Mesodermal cell (in vitro differentiated cells): ENCODE results near the gene CLCN3.
A peak's percentile ranks its signal among the peaks of the same experiment; 100 is the strongest.

Experiments
- H3K27ac ChIP-seq: 2 replicates; pipeline ENCODE4 v1.7.0; 2013; ENCODE audit warnings: mild to moderate bottlenecking, low read depth, low read length, moderate library complexity; ENCODE audit not compliant: severe bottlenecking
- H3K36me3 ChIP-seq: 2 replicates; pipeline ENCODE4 v1.7.1; 2013; ENCODE audit warnings: mild to moderate bottlenecking, low read length, moderate library complexity; ENCODE audit not compliant: control insufficient read depth, insufficient read depth
- H3K4me1 ChIP-seq: one replicate; pipeline ENCODE4 v1.7.1; 2013; ENCODE audit warnings: mild to moderate bottlenecking, low read length; ENCODE audit not compliant: insufficient read depth, control insufficient read depth, poor library complexity, severe bottlenecking
- H3K4me3 ChIP-seq: 2 replicates; pipeline ENCODE4 v1.7.0; 2013; ENCODE audit warnings: low read length, control low read depth, mild to moderate bottlenecking; ENCODE audit not compliant: insufficient read depth, poor library complexity, severe bottlenecking; ENCODE audit errors: extremely low read depth
- H3K9me3 ChIP-seq: 2 replicates; pipeline ENCODE4 v1.7.1; 2013; ENCODE audit warnings: mild to moderate bottlenecking, low read length, moderate library complexity; ENCODE audit not compliant: control insufficient read depth
- WGBS, 2 experiments: methylation state at CpG; one replicate each; pipeline ENCODE4 v1.1.5; 2013; ENCODE audit warnings: missing lambda C conversion rate in 2 of 2; ENCODE audit not compliant: insufficient coverage in 2 of 2; 5-methylcytosine and 5-hydroxymethylcytosine counted together

Gene CLCN3

DNA sequence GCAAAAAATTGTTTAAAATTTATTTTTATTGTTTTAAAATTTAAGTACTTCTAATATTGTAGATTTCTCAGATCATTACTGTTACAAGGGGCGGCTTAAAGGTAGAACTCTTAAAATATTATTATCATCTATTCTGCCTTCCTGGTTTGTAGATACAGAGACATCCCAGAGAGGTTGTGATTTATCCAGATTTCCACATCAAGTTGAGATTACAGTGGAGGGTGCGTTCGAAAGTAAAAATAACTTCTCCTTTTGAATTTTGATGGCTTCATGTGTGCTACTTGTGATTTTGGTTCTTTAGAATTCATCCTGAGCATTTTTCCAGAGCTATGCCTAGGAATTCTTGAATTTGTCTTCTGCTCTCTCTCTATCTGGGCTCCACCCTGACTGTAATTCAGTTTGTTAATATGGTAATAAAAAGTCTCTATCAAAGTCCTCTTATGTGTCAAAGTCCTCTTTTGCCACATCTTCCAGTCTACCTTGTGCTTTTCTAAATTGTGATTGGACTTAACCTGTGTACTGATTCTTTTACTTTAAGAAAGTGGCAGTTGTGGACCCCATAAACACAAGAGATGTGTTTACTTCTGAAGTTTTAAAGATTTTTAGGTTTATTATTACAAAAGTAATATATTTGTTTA lies 37.2 kb downstream of the CLCN3 start:
- Histone ChIP-seq H3K27ac (no peak overlapping the region), H3K9me3 (no peaks in the 10 kb centered on the region), H3K4me3 (no peak overlapping the region), H3K36me3 (peaks cover 3% of the 10 kb centered on the region), H3K4me1 (peaks cover 10% of the 10 kb centered on the region)
- WGBS, 2 experiments: no CpG with 5 or more reads among the region's 3 CpGs

DNA sequence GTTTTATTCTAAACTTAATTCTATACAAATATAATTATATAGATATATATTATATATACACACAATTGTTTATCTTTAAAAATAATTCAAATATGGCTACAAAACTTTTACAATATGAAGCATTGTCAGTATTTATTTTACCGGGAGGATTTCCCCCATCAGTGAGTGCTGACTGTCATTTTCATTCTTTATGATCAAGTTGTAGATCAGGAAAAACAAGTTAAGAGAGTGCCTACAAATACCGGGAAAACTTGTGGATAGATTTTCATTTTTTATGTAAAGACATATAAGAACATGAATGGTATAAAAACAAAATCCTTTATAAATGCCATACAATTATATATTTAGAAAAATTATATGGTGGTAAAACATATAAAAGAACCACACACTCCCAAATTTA lies 37.8 kb downstream of the CLCN3 start:
- Histone ChIP-seq H3K4me1 (peaks cover 10% of the 10 kb centered on the region), H3K9me3 (no peaks in the 10 kb centered on the region), H3K27ac (no peak overlapping the region), H3K4me3 (no peak overlapping the region), H3K36me3 (peaks cover 3% of the 10 kb centered on the region)
- 100% methylated on average over 1 of the region's 2 CpGs; no CpG with 5 or more reads in 1 of the 2 experiments for WGBS, 2 experiments

DNA sequence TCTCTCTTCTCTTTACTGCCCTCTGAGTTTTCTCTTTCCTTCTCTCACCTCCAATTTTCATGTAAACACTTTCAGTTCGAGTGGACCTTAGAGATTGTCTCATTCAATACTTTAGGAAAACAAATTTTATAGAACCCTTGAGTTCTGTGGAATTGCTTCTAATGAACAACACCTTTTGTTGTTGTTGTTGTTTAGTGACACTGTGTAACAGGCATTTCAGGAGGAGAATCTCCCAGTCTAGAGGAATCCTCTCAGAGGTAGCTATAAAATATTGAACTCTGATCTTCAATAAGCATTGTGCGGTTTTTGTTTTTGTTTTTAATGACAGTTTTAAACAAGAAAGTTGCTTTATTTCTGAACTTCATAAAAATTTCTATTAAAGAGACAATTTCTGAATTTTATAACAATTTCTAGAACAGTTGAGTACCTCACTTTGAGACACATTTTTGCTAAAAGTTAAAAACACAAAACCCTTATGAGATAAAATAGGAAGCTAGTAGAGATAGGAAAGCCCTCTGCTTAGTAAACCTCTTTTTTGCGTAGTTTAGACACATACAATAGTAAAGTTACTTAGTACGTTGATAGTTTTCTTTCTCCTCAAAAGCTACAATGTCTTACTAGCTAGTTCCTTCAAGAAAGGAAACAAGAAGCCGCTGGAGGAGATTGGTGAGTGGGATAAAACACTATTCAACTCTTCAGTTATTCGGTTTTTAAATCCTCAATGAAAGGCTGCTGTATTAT lies 38.8 kb downstream of the CLCN3 start:
- H3K4me3 ChIP-seq: peak overlapping the region; percentile 44

DNA sequence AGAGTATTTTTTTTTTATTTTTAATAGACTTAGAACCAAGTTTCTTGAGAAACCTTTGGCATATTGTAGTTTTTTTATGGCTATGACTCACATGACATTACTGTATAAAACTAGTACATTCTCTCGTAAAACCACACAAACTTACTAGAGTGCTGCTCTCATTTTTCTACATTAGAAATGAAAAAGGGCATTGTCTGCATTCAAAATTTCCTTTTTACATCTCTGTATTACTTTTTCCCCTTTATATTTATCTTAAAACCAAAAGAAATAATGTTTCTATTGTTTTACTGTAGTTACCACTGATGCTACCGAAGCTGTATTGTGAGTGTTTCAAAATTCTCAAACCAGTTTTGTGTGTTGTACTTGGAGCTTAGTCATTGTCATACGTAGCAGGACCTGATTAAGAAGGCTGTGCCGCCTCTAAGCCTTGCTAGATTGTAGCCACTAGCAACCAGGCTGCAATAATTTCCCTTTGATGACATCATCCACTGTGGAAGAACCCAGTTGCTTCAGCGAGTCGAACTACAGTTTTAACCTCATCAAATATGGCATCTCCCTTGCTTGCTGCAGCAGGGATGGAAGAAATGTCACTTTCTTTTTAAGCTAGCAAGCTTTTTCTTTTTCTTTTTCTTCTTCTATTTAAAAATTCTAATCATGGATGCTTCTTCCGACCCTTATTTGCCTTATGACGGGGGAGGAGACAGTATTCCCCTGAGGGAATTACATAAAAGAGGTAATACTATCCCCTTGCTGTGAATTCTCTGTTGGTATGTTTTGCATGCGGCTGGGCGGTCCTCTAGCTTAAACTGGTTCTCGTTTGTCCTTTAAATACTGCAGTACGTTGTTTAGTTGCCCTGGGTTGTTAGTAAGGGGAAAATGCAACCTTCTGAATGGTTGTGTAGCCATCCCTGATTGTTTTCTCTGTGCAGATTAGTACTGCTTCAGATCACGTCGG lies 39.6 kb downstream of the CLCN3 start:
- Histone ChIP-seq H3K4me1 (peaks cover 10% of the 10 kb centered on the region), H3K36me3 (peaks cover 3% of the 10 kb centered on the region), H3K4me3 (peak overlapping the region; percentile 44), H3K9me3 (no peaks in the 10 kb centered on the region), H3K27ac (peak overlapping the region; percentile 98)
- WGBS, 2 experiments: 0 to 13% methylated on average over 9 to 10 of the region's 14 CpGs

More for the DNA sequence above, 38.8 kb downstream of the CLCN3 start:
- peak overlapping the region; percentile 98 for H3K27ac ChIP-seq
- no peaks in the 10 kb centered on the region for H3K9me3 ChIP-seq
- WGBS, 2 experiments: no CpG with 5 or more reads among the region's 6 CpGs
- peaks cover 10% of the 10 kb centered on the region for H3K4me1 ChIP-seq
- H3K36me3 ChIP-seq: peaks cover 3% of the 10 kb centered on the region

DNA sequence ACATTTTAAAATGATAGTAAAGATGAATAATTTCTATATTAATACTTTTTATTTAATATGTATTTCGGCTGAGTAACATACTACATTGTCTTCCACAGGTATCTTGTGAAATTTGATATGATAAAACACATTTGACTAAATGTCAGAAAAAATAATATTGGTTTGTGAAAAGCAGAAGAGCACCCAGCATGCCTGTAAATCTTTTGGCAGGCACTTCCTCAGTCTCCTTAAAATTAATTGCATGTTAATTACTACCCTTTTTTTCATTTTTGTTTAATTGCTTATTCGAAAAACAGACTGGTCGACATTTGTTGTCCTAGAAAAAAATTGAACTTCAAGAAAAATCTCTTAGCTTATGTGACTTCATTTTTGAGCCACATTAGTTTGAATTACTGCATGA lies 40.6 kb downstream of the CLCN3 start:
- WGBS, 2 experiments: no CpG with 5 or more reads among the region's 3 CpGs
- Histone ChIP-seq H3K27ac (peak overlapping the region; percentile 98), H3K36me3 (peaks cover 3% of the 10 kb centered on the region), H3K4me1 (peaks cover 10% of the 10 kb centered on the region), H3K9me3 (no peaks in the 10 kb centered on the region), H3K4me3 (peak overlapping the region; percentile 44)

DNA sequence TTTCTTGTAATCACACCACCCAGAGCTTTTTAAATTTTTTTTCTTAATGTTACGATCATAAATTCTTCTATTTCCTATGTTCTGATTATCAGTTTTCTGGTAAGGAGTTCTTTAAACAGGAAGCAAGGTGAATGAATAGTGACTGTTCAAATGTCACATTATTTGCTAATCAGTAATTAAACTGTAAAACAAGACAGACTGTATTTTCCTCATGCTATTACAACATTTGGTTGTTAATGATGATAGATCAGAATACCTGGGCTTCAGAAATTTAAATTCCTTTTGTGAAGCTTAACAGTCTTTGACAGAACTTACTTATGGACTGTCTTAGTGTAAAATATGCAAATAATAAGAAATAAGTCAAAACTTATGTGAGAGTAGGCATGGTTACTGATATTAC lies 41.4 kb downstream of the CLCN3 start:
- Histone ChIP-seq H3K4me3 (no peak overlapping the region), H3K36me3 (peaks cover 5% of the 10 kb centered on the region), H3K27ac (no peak overlapping the region), H3K4me1 (peaks cover 10% of the 10 kb centered on the region), H3K9me3 (peaks cover 6% of the 10 kb centered on the region)
- no CpG with 5 or more reads among the region's 1 CpG for WGBS, 2 experiments

DNA sequence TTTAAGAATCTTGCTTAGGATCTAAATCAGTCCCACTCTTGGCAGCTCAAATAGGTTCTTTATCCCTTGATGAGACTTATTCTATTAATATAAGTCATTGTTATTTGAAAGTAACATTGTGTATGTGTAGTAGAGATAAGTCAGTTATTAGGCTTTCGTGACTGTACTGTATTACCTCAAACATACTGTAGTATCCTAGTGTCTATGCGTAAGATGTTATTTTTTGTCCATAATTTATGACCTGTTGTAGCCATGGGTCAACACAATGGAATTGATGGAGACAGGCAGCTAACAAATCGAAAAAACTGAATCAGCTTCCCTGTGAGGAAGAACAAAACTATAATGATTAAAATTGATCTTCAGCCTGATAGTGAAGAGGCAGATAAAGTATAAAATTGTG lies 41.8 kb downstream of the CLCN3 start:
- Histone ChIP-seq H3K36me3 (peaks cover 5% of the 10 kb centered on the region), H3K9me3 (peaks cover 6% of the 10 kb centered on the region), H3K4me1 (peaks cover 10% of the 10 kb centered on the region), H3K27ac (no peak overlapping the region), H3K4me3 (no peak overlapping the region)
- 83% methylated on average over 1 of the region's 3 CpGs for WGBS, 2 experiments

DNA sequence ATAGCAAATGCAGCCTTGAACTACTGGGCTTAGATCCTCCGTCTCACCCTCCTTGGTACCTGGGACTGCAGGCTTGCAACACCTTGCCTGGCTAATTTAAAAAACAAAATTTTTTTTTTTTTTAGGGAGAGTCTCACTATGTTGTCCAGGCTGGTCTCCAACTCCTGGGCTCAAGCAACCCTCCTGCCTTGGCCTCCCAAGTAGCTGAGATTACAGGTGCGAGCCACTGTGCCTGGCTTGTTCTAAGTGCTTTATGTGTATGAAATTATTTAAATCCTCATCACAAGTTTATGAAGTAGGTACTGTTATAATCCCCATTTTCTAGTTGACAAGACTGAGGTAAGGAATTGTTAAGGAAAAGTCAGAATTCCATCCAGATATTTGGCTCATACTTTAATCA lies 43.0 kb downstream of the CLCN3 start:
- peak overlapping the region; percentile 74 for H3K27ac ChIP-seq
- 75 to 100% methylated on average over 1 of the region's 2 CpGs for WGBS, 2 experiments
- no peak overlapping the region for H3K4me3 ChIP-seq

DNA sequence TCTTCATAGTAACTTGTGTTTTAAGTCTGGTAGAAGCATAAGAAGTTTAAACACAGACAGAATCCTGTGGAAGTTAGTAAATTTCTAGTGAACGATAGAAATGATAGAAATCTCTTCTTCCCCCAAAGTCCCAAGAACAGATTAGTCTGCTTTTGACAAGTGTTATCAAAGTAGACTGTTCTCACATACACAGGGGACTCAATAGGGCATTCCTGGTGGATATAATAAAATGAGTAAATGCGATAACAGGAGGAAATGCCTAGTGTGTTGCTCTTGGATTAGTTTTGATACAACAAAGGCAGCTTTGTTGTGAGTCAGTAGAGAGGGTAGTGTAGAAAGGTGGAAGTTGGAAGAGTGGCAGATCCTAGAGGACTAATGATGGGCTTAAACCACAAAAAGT lies 43.5 kb downstream of the CLCN3 start:
- H3K4me1 ChIP-seq: peaks cover 6% of the 10 kb centered on the region
- WGBS, 2 experiments: 71 to 77% methylated on average over 1 of the region's 2 CpGs
- H3K9me3 ChIP-seq: peaks cover 6% of the 10 kb centered on the region
- H3K36me3 ChIP-seq: peaks cover 9% of the 10 kb centered on the region
- no peak overlapping the region for H3K4me3 ChIP-seq
- H3K27ac ChIP-seq: peak overlapping the region; percentile 74

More for the DNA sequence above, 43.0 kb downstream of the CLCN3 start:
- Histone ChIP-seq H3K36me3 (peaks cover 9% of the 10 kb centered on the region), H3K9me3 (peaks cover 6% of the 10 kb centered on the region), H3K4me1 (peaks cover 10% of the 10 kb centered on the region)

DNA sequence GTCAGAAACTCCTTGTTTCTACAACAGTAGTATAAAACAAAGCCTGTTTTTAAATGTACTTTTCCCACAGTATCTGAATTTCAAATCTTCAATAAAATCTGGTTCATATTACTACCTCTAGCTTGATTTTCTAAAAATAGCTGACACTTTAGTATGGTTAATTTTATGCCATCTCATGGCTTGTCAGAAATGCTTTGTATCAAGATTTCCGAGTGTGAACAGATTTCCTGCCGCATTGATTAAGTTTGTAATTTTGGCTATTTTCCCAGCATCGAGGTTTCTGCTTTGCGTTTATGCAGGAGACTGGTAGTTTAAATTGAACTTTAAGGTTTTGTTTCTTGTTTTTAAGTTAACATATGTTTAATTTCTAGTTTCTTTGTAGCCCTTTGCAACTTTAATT lies 44.2 kb downstream of the CLCN3 start:
- H3K4me1 ChIP-seq: no peaks in the 10 kb centered on the region
- H3K4me3 ChIP-seq: no peak overlapping the region
- 90 to 95% methylated on average over 4 of the region's 4 CpGs for WGBS, 2 experiments
- peak overlapping the region; percentile 74 for H3K27ac ChIP-seq
- H3K9me3 ChIP-seq: peaks cover 6% of the 10 kb centered on the region
- peaks cover 9% of the 10 kb centered on the region for H3K36me3 ChIP-seq
